ENCODE measurements around the gene NT5C3B. TPM values are rescaled to one million over a fixed set of nuclear protein-coding genes. Genes with fewer than 3 reads are reported as not detected.
A peak's percentile ranks its signal among the peaks of the same experiment; 100 is the strongest.
"Not testable (repeated sequence)": the region's sequence is repeated elsewhere in the genome, so short reads cannot be mapped to it uniquely, and the experiment has no call there.

The NT5C3B gene
- 164 and 190 TPM in 2 replicates for total RNA-seq
- polyA plus RNA-seq, result 221 and 222 TPM in 2 replicates

DNA sequence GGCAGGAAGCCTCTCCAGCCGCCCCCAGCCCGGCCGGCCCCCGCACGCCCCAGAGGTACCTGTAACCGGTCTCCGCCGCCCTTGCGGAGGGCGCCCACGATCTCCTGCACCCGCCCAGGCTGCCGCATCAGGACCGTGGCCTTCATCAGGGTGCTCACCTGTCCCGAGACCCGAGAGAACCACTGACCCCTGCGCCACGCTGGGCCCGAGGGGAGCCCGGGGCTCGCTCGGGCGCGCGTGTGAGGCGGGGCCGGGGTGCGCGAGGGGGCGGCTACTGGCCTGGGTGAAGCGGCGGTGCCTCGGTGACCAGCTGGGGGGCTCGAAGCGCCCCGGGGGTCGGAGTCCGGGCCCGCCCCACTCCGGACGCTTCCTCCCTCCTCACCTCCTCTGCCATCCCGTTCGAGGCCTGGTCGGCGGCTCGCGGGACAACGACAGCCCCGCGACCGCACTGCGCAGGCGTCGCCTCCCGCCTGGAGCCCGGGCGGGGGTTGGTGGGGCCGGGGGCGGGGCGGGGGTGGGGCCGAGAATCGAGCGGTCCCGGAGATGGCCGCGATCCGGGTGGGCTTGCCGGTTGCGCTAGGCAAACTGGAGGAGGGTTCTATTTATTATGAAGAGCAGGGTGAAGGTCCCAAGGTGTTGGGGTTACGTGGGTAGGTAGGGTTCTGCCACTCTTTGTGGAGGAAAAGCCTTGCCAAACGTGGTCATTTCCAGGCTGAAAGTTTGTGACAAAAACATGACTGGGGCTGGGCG, at the start of gene NT5C3B:
NT5C3B (minus strand) TSS at position 433 of the 750 bp plus-strand sequence; CDS start at position 394, 39 bp downstream.
- peak; percentile 52 to 76 for DNase-seq (ENCODE audit: low read depth in 1 of 2, low spot score in 1 of 2)
- Histone ChIP-seq H3K4me1 (ENCODE audit: low read depth) (peaks cover 7% of the 10 kb centered on the region), H3K4me3 (peak within 1 kb of the TSS; percentile 80), H3K9me3 (ENCODE audit: low read depth) (no peaks in the 10 kb centered on the region), H3K27me3 (no peaks in the 10 kb centered on the region), H3K36me3 (peaks cover 13% of the 10 kb centered on the region), H3K27ac (no peak within 1 kb of the TSS)
- TF ChIP-seq, protein P1, sequence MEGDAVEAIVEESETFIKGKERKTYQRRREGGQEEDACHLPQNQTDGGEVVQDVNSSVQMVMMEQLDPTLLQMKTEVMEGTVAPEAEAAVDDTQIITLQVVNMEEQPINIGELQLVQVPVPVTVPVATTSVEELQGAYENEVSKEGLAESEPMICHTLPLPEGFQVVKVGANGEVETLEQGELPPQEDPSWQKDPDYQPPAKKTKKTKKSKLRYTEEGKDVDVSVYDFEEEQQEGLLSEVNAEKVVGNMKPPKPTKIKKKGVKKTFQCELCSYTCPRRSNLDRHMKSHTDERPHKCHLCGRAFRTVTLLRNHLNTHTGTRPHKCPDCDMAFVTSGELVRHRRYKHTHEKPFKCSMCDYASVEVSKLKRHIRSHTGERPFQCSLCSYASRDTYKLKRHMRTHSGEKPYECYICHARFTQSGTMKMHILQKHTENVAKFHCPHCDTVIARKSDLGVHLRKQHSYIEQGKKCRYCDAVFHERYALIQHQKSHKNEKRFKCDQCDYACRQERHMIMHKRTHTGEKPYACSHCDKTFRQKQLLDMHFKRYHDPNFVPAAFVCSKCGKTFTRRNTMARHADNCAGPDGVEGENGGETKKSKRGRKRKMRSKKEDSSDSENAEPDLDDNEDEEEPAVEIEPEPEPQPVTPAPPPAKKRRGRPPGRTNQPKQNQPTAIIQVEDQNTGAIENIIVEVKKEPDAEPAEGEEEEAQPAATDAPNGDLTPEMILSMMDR (IDR thresholded peaks at IDR 0.05; ENCODE audit: low read depth, low read length), result no peak

DNA sequence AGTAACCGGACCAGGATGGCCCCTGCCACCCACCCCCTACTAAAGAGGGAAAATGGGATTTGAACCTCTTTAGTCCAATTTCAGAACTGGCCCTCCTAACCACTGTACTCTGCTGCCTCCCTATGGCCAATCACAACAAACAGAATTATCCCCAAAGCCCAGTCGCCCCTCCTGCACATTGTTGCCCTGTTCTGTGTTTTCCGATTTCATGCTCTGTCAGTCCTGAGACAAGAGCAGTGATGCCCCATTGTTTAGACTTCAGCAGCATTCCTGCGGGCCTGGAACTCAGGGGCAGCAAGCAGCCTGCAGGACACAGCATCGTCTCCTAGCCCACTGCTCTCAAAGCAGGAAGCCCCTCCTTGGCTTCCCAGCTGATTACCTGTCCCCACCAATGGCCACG, 49.7 kb upstream of the NT5C3B start:
- TF ChIP-seq, protein P1 (IDR thresholded peaks at IDR 0.05; ENCODE audit: low read depth, low read length), result peak; percentile 11
- no peaks in the 10 kb centered on the region for H3K9me3 ChIP-seq (ENCODE audit: low read depth)
- H3K4me1 ChIP-seq (ENCODE audit: low read depth), result no peaks in the 10 kb centered on the region
- H3K4me3 ChIP-seq, result no peak overlapping the region
- peaks cover 67% of the 10 kb centered on the region for H3K36me3 ChIP-seq
- peak in 1 of 2 donors; percentile 23 for DNase-seq (ENCODE audit: low read depth in 1 of 2, low spot score in 1 of 2)
- H3K27me3 ChIP-seq, result no peaks in the 10 kb centered on the region
- no peak overlapping the region for H3K27ac ChIP-seq

DNA sequence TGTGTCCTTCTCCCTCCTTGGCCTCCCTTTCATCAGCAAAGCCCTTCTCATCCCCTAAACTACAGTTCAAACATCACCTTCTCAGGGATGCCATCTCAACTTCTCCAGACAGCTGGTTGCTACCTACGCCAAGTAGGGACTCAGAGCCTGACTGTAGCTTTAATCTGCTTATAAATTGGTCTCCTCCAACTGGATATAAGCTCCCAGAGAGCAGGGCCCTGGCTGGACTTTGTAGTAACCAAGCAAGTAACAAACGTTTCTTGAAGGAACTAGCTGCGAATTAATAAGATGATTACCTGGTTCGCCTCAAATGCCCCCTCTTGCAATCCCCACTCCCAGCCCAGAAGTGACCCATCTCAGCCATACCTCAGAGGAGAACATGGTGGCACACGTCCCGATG, 46.7 kb upstream of the NT5C3B start:
- no peak for DNase-seq (ENCODE audit: low read depth in 1 of 2, low spot score in 1 of 2)
- H3K36me3 ChIP-seq, result peaks cover 61% of the 10 kb centered on the region
- H3K9me3 ChIP-seq (ENCODE audit: low read depth), result no peaks in the 10 kb centered on the region
- no peaks in the 10 kb centered on the region for H3K27me3 ChIP-seq
- no peak overlapping the region for H3K27ac ChIP-seq
- H3K4me1 ChIP-seq (ENCODE audit: low read depth), result no peaks in the 10 kb centered on the region
- no peak overlapping the region for H3K4me3 ChIP-seq
- TF ChIP-seq, protein P1 (IDR thresholded peaks at IDR 0.05; ENCODE audit: low read depth, low read length), result no peak

DNA sequence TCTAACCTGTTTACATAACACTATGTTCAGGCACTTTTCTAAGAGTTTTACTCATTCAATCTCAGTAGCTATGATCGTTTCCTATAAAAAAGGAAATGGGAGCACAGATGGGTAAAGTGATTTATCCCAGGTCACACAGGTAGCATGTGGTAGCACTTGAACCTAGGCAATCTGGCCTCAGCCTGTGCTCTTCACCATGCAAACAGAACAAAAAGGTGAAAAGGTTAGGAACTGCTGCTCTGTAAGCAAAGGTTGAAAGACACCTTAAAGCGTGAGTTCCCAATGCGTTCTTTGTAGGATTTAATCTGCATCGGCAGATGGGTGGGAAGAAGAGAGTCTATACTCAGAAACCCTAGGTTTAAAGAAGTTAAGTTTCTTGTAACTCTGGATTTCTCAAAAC, 44.1 kb upstream of the NT5C3B start:
- no peaks in the 10 kb centered on the region for H3K27me3 ChIP-seq
- H3K27ac ChIP-seq, result no peak overlapping the region
- DNase-seq (ENCODE audit: low read depth in 1 of 2, low spot score in 1 of 2), result no peak
- TF ChIP-seq, protein P1 (IDR thresholded peaks at IDR 0.05; ENCODE audit: low read depth, low read length), result no peak
- H3K36me3 ChIP-seq, result peaks cover 45% of the 10 kb centered on the region
- no peak overlapping the region for H3K4me3 ChIP-seq
- no peaks in the 10 kb centered on the region for H3K4me1 ChIP-seq (ENCODE audit: low read depth)
- H3K9me3 ChIP-seq (ENCODE audit: low read depth), result no peaks in the 10 kb centered on the region

DNA sequence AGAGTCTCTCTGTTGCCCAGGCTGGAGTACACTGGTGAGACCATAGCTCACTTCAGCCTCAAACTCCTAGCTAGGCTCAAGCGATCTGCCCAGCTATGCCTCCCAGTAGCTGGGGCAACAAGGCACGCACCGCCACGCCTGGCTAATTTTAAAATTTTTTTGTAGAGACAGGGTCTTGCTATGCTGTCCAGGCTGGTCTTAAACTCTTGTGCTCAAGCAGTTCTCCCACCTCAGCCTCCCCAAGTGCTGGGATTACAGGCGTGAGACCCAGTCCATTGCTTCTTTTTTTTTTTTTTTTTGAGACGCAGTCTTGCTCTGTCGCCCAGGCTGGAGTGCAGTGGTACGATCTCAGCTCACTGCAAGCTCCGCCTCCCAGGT, 38.2 kb upstream of the NT5C3B start:
- DNase-seq (ENCODE audit: low read depth in 1 of 2, low spot score in 1 of 2); H3K4me3 ChIP-seq; H3K4me1 ChIP-seq (ENCODE audit: low read depth); H3K27ac ChIP-seq; H3K9me3 ChIP-seq (ENCODE audit: low read depth); H3K27me3 ChIP-seq: not testable (repeated sequence)
- H3K36me3 ChIP-seq, result peaks cover 44% of the 10 kb centered on the region

DNA sequence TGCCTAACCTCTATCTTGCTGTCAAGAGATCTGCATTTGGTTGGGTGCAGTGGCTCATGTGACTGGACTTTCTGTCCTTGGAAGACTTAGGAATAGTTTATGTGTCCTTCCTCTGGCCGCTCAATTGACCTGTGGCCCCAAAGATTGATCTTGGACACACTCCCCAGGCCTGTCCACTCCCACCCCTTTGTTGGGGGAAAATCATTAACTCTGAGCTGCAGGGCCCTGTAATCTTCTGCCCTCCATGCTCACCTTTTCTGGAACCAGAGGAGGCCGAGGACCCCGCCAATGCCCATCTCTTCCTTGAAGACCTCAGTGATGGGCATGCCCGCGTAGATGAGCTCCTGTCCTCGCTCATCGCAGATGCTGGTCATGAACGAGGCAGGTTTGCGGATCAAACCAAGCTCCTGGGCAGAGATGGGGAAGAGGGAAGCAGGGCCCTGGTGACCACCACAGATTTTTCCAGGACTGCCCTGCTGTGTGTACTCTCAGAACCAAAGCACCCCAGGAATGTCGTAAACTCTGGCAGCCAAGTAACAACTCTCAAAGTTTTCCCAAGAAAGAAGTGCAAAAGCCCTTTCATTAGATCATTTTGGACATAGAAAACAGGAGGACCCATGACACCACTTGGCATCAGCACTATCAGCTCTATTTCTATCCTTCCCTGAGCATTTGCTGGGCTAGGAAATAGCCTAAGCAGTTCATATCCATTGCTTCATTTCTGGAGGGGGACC, 37.7 kb upstream of the NT5C3B start:
- Histone ChIP-seq H3K27me3 (no peaks in the 10 kb centered on the region), H3K36me3 (peaks cover 46% of the 10 kb centered on the region)
- no peak for DNase-seq (ENCODE audit: low read depth in 1 of 2, low spot score in 1 of 2)

More for the DNA sequence above, 37.7 kb upstream of the NT5C3B start:
- H3K4me3 ChIP-seq, result no peak overlapping the region
- no peaks in the 10 kb centered on the region for H3K9me3 ChIP-seq (ENCODE audit: low read depth)
- no peak overlapping the region for H3K27ac ChIP-seq
- TF ChIP-seq, protein P1 (IDR thresholded peaks at IDR 0.05; ENCODE audit: low read depth, low read length), result no peak
- H3K4me1 ChIP-seq (ENCODE audit: low read depth), result no peaks in the 10 kb centered on the region
